ENCODE data around the gene TNIP1.

TNIP1 gene

GRCh38 chr5:151028717-151029116 lies 52.1 kb downstream of the TNIP1 start:
- peaks cover 74% of the 10 kb centered on the region for H3K36me3 ChIP-seq (ENCODE audit: insufficient read depth, insufficient read length, low read length)
- no peak overlapping the region for H3K9ac ChIP-seq (ENCODE audit: insufficient read length, low read depth)
- no peak for DNase-seq (ENCODE audit: low read depth, low spot score)
- H3K9me3 ChIP-seq (ENCODE audit: insufficient read depth, low read length) = no peaks in the 10 kb centered on the region
- no peak overlapping the region for H3K4me3 ChIP-seq (ENCODE audit: insufficient read length, low read depth)
- no peaks in the 10 kb centered on the region for H3K27me3 ChIP-seq (ENCODE audit: insufficient read depth, insufficient read length)
- no peaks in the 10 kb centered on the region for H3K4me1 ChIP-seq (ENCODE audit: insufficient read depth, insufficient read length)
- TF ChIP-seq ZNF274 (IDR thresholded peaks at IDR 0.05; ENCODE audit: low read depth, low read length) (no peak), YY1 (IDR thresholded peaks at IDR 0.05; ENCODE audit: insufficient read depth, insufficient read length) (no peak), SUZ12 (IDR thresholded peaks at IDR 0.05; ENCODE audit: extremely low read depth, insufficient read depth, insufficient read length) (no peak)

GRCh38 chr5:151027961-151028479 lies 52.8 kb downstream of the TNIP1 start:
- DNase-seq (ENCODE audit: low read depth, low spot score) = no peak
- TF ChIP-seq YY1 (IDR thresholded peaks at IDR 0.05; ENCODE audit: insufficient read depth, insufficient read length) (no peak), SUZ12 (IDR thresholded peaks at IDR 0.05; ENCODE audit: extremely low read depth, insufficient read depth, insufficient read length) (no peak), ZNF274 (IDR thresholded peaks at IDR 0.05; ENCODE audit: low read depth, low read length) (no peak)
- Histone ChIP-seq H3K9me3 (ENCODE audit: insufficient read depth, low read length) (no peaks in the 10 kb centered on the region), H3K4me1 (ENCODE audit: insufficient read depth, insufficient read length) (no peaks in the 10 kb centered on the region), H3K27me3 (ENCODE audit: insufficient read depth, insufficient read length) (no peaks in the 10 kb centered on the region), H3K4me3 (ENCODE audit: insufficient read length, low read depth) (no peak overlapping the region), H3K9ac (ENCODE audit: insufficient read length, low read depth) (no peak overlapping the region), H3K36me3 (ENCODE audit: insufficient read depth, insufficient read length, low read length) (peaks cover 70% of the 10 kb centered on the region)

- Histone ChIP-seq H3K36me3 (ENCODE audit: insufficient read depth, insufficient read length, low read length) (peaks cover 61% of the 10 kb centered on the region), H3K27me3 (ENCODE audit: insufficient read depth, insufficient read length) (peaks cover 3% of the 10 kb centered on the region), H3K9ac (ENCODE audit: insufficient read length, low read depth) (no peak overlapping the region), H3K4me3 (ENCODE audit: insufficient read length, low read depth) (no peak overlapping the region), H3K4me1 (ENCODE audit: insufficient read depth, insufficient read length) (no peaks in the 10 kb centered on the region), H3K9me3 (ENCODE audit: insufficient read depth, low read length) (no peaks in the 10 kb centered on the region)
- TF ChIP-seq SUZ12 (IDR thresholded peaks at IDR 0.05; ENCODE audit: extremely low read depth, insufficient read depth, insufficient read length) (no peak), ZNF274 (IDR thresholded peaks at IDR 0.05; ENCODE audit: low read depth, low read length) (no peak), YY1 (IDR thresholded peaks at IDR 0.05; ENCODE audit: insufficient read depth, insufficient read length) (no peak)
- no peak for DNase-seq (ENCODE audit: low read depth, low spot score)
These were observed 54.2 kb downstream of the TNIP1 start for GRCh38 chr5:151026679-151027078.

- H3K4me1 ChIP-seq (ENCODE audit: insufficient read depth, insufficient read length) = peaks cover 2% of the 10 kb centered on the region
- no peaks in the 10 kb centered on the region for H3K9me3 ChIP-seq (ENCODE audit: insufficient read depth, low read length)
- H3K9ac ChIP-seq (ENCODE audit: insufficient read length, low read depth) = no peak overlapping the region
- H3K36me3 ChIP-seq (ENCODE audit: insufficient read depth, insufficient read length, low read length) = peaks cover 55% of the 10 kb centered on the region
- H3K4me3 ChIP-seq (ENCODE audit: insufficient read length, low read depth) = no peak overlapping the region
- TF ChIP-seq YY1 (IDR thresholded peaks at IDR 0.05; ENCODE audit: insufficient read depth, insufficient read length) (no peak), SUZ12 (IDR thresholded peaks at IDR 0.05; ENCODE audit: extremely low read depth, insufficient read depth, insufficient read length) (no peak), ZNF274 (IDR thresholded peaks at IDR 0.05; ENCODE audit: low read depth, low read length) (no peak)
- no peak for DNase-seq (ENCODE audit: low read depth, low spot score)
- H3K27me3 ChIP-seq (ENCODE audit: insufficient read depth, insufficient read length) = peaks cover 9% of the 10 kb centered on the region
These were observed 54.7 kb downstream of the TNIP1 start for GRCh38 chr5:151026088-151026487.

- no peak for TF ChIP-seq SUZ12 (IDR thresholded peaks at IDR 0.05; ENCODE audit: extremely low read depth, insufficient read depth, insufficient read length)
- no peak for TF ChIP-seq ZNF274 (IDR thresholded peaks at IDR 0.05; ENCODE audit: low read depth, low read length)
- no peak for TF ChIP-seq YY1 (IDR thresholded peaks at IDR 0.05; ENCODE audit: insufficient read depth, insufficient read length)
- H3K4me1 ChIP-seq (ENCODE audit: insufficient read depth, insufficient read length) = peaks cover 4% of the 10 kb centered on the region
These were observed 55.6 kb downstream of the TNIP1 start for GRCh38 chr5:151025250-151025606.

GRCh38 chr5:151024440-151025249 lies 56.2 kb downstream of the TNIP1 start:
- H3K36me3 ChIP-seq (ENCODE audit: insufficient read depth, insufficient read length, low read length) = peaks cover 41% of the 10 kb centered on the region
- H3K4me3 ChIP-seq (ENCODE audit: insufficient read length, low read depth) = no peak overlapping the region
- H3K9ac ChIP-seq (ENCODE audit: insufficient read length, low read depth) = no peak overlapping the region
- no peak for TF ChIP-seq YY1 (IDR thresholded peaks at IDR 0.05; ENCODE audit: insufficient read depth, insufficient read length)
- TF ChIP-seq ZNF274 (IDR thresholded peaks at IDR 0.05; ENCODE audit: low read depth, low read length) = no peak
- TF ChIP-seq SUZ12 (IDR thresholded peaks at IDR 0.05; ENCODE audit: extremely low read depth, insufficient read depth, insufficient read length) = no peak
- H3K9me3 ChIP-seq (ENCODE audit: insufficient read depth, low read length) = no peaks in the 10 kb centered on the region
- no peak for DNase-seq (ENCODE audit: low read depth, low spot score)
- H3K4me1 ChIP-seq (ENCODE audit: insufficient read depth, insufficient read length) = peaks cover 4% of the 10 kb centered on the region
- peaks cover 18% of the 10 kb centered on the region for H3K27me3 ChIP-seq (ENCODE audit: insufficient read depth, insufficient read length)

More at GRCh38 chr5:151025250-151025606, 55.6 kb downstream of the TNIP1 start:
- no peak overlapping the region for H3K4me3 ChIP-seq (ENCODE audit: insufficient read length, low read depth)
- H3K9me3 ChIP-seq (ENCODE audit: insufficient read depth, low read length) = no peaks in the 10 kb centered on the region
- peaks cover 47% of the 10 kb centered on the region for H3K36me3 ChIP-seq (ENCODE audit: insufficient read depth, insufficient read length, low read length)
- no peak for DNase-seq (ENCODE audit: low read depth, low spot score)
- no peak overlapping the region for H3K9ac ChIP-seq (ENCODE audit: insufficient read length, low read depth)
- peaks cover 12% of the 10 kb centered on the region for H3K27me3 ChIP-seq (ENCODE audit: insufficient read depth, insufficient read length)

- Histone ChIP-seq H3K27me3 (ENCODE audit: insufficient read depth, insufficient read length) (peaks cover 27% of the 10 kb centered on the region), H3K9ac (ENCODE audit: insufficient read length, low read depth) (no peak overlapping the region), H3K9me3 (ENCODE audit: insufficient read depth, low read length) (no peaks in the 10 kb centered on the region), H3K4me3 (ENCODE audit: insufficient read length, low read depth) (no peak overlapping the region), H3K4me1 (ENCODE audit: insufficient read depth, insufficient read length) (peaks cover 4% of the 10 kb centered on the region), H3K36me3 (ENCODE audit: insufficient read depth, insufficient read length, low read length) (peaks cover 31% of the 10 kb centered on the region)
- no peak for DNase-seq (ENCODE audit: low read depth, low spot score)
- TF ChIP-seq YY1 (IDR thresholded peaks at IDR 0.05; ENCODE audit: insufficient read depth, insufficient read length) (no peak), SUZ12 (IDR thresholded peaks at IDR 0.05; ENCODE audit: extremely low read depth, insufficient read depth, insufficient read length) (no peak), ZNF274 (IDR thresholded peaks at IDR 0.05; ENCODE audit: low read depth, low read length) (no peak)
These were observed 57.2 kb downstream of the TNIP1 start for GRCh38 chr5:151023651-151024050.
